GM12878 (cell line): ENCODE results near the gene LSM14B. TPM values are rescaled to one million over a fixed set of nuclear protein-coding genes. Genes with fewer than 3 reads are reported as not detected.
A peak's percentile ranks its signal among the peaks of the same experiment; 100 is the strongest.

Experiments used
- ATF7 ChIP-seq: fragments of 450-650 bp; IDR thresholded peaks from 2 replicates; pipeline ENCODE4 v1.6.1; 2016; ENCODE audit warnings: low read depth, mild to moderate bottlenecking
- CBFB ChIP-seq: IDR thresholded peaks from 2 replicates; pipeline ENCODE4 v1.6.1; 2016; ENCODE audit warnings: antibody characterized with exemption, low read depth
- EGR1 ChIP-seq, 2 experiments: IDR thresholded peaks; 1 replicate in 1 of 2; 2 replicates in 1 of 2; pipeline ENCODE4 v1.6.1; 2011 to 2012; ENCODE audit warnings: low read depth in 2 of 2, low read length in 2 of 2, borderline replicate concordance in 1 of 2, mild to moderate bottlenecking in 1 of 2, moderate library complexity in 1 of 2
- FOS ChIP-seq: IDR thresholded peaks from 3 replicates; pipeline ENCODE4 v1.6.1; 2011; ENCODE audit warnings: borderline replicate concordance; ENCODE audit not compliant: insufficient read length; ENCODE audit errors: extremely low read depth
- GABPA ChIP-seq: IDR thresholded peaks from 2 replicates; pipeline ENCODE4 v1.6.1; 2014; ENCODE audit warnings: antibody characterized with exemption, low read depth, mild to moderate bottlenecking, inconsistent platforms
- HCFC1 ChIP-seq: fragments of 150-350 bp; IDR thresholded peaks from 2 replicates; pipeline ENCODE4 v1.6.1; 2014; ENCODE audit warnings: low read length
- HDAC6 ChIP-seq: fragments of 200-600 bp; sonication (generic); IDR thresholded peaks from one replicate; pipeline ENCODE4 v1.8.0; 2017; ENCODE audit warnings: antibody characterized with exemption; ENCODE audit not compliant: unreplicated experiment
- IKZF2 ChIP-seq, 2 experiments: fragments of 450-650 bp; IDR thresholded peaks; 2 replicates each; pipeline ENCODE4 v1.6.1; 2017; ENCODE audit warnings: mild to moderate bottlenecking in 2 of 2, moderate library complexity in 2 of 2
- NFIC ChIP-seq: IDR thresholded peaks from 2 replicates; pipeline ENCODE4 v1.6.1; 2012; ENCODE audit warnings: low read depth, mild to moderate bottlenecking, inconsistent platforms, low read length, moderate library complexity
- NFYA ChIP-seq: IDR thresholded peaks from 2 replicates; pipeline ENCODE4 v1.6.1; 2011; ENCODE audit warnings: low read depth, mild to moderate bottlenecking, low read length, improper control_type of control experiment, borderline replicate concordance
- NR2C2 ChIP-seq: IDR thresholded peaks from 2 replicates; pipeline ENCODE4 v1.6.1; 2011; ENCODE audit warnings: borderline replicate concordance, low read depth; ENCODE audit not compliant: control insufficient read depth, insufficient read length
- NR2F1 ChIP-seq: fragments of 450-650 bp; conservative IDR thresholded peaks from 2 replicates; pipeline ENCODE4 v1.6.1; 2017; ENCODE audit warnings: mild to moderate bottlenecking
- NRF1 ChIP-seq: conservative IDR thresholded peaks from 2 replicates; pipeline ENCODE4 v1.6.1; 2011; ENCODE audit warnings: mild to moderate bottlenecking, low read depth, low read length, improper control_type of control experiment
- PAX5 ChIP-seq: IDR thresholded peaks from 2 replicates; pipeline ENCODE4 v1.6.1; 2011; ENCODE audit warnings: low read depth, low read length, borderline replicate concordance
- POLR2AphosphoS2 ChIP-seq: IDR thresholded peaks from 2 replicates; pipeline ENCODE4 v1.6.1; 2011; ENCODE audit warnings: low read depth, mild to moderate bottlenecking, low read length, improper control_type of control experiment, moderate library complexity
- RFX5 ChIP-seq: IDR thresholded peaks from 2 replicates; pipeline ENCODE4 v1.6.1; 2011; ENCODE audit warnings: low read depth, low read length, improper control_type of control experiment
- SMC3 ChIP-seq: IDR thresholded peaks from 2 replicates; pipeline ENCODE4 v1.6.1; 2011; ENCODE audit warnings: low read length, improper control_type of control experiment, borderline replicate concordance
- polyA plus RNA-seq, 11 experiments: library from polyadenylated mRNA; depleted of rRNA in 4 of 11; unstranded in 6 of 11; stranded (reverse) in 5 of 11; fragments of >200 nt; fragmentation: Nextera tagmentation in 4 of 11; fragmentation: Illumina TruSeq in 1 of 11; extraction: Ambion mirVana in 4 of 11; extraction: Trizol in 1 of 11; gene quantifications; 1 replicate in 1 of 11; 2 replicates in 10 of 11; pipeline versions ENCODE4 v1.2.1 to v1.2.3, GENCODE V29; 2011 to 2016; ENCODE audit warnings: inconsistent platforms in 2 of 11, missing spikeins in 2 of 11, low read depth in 1 of 11
- total RNA-seq, 4 experiments: library from RNA; depleted of rRNA in 3 of 4; stranded (reverse); fragments of >200 nt in 3 of 4; fragmentation: Illumina TruSeq in 1 of 4; extraction: Trizol in 1 of 4; gene quantifications; 2 replicates each; pipeline versions ENCODE4 v1.2.1 to v1.2.3, GENCODE V29; 2013 to 2021
- TF ChIP-seq, protein P1 (sequence below): IDR thresholded peaks from 2 replicates; pipeline ENCODE4 v1.6.1; 2012; ENCODE audit warnings: low read depth, low read length, improper control_type of control experiment
- TF ChIP-seq, protein P2 (sequence below): fragments of 450-650 bp; IDR thresholded peaks from 2 replicates; pipeline ENCODE4 v1.6.1; 2018; ENCODE audit warnings: mild to moderate bottlenecking, low read depth, moderate library complexity; ENCODE audit not compliant: partially characterized antibody
- TF ChIP-seq, protein P3 (sequence below): fragments of 450-650 bp; IDR thresholded peaks from 2 replicates; pipeline ENCODE4 v1.6.1; 2017; ENCODE audit warnings: low read depth, mild to moderate bottlenecking, moderate library complexity
- TF ChIP-seq, protein P4 (sequence below): IDR thresholded peaks from 2 replicates; pipeline ENCODE4 v1.6.1; 2012; ENCODE audit warnings: mild to moderate bottlenecking, low read depth, low read length

LSM14B gene
- total and polyA plus RNA-seq, 10 of the 15 experiments (the other 5 are each of a cell fraction or from before 2014, with no cell fraction given): 0.56 to 34.3 (median 15.6) TPM

DNA sequence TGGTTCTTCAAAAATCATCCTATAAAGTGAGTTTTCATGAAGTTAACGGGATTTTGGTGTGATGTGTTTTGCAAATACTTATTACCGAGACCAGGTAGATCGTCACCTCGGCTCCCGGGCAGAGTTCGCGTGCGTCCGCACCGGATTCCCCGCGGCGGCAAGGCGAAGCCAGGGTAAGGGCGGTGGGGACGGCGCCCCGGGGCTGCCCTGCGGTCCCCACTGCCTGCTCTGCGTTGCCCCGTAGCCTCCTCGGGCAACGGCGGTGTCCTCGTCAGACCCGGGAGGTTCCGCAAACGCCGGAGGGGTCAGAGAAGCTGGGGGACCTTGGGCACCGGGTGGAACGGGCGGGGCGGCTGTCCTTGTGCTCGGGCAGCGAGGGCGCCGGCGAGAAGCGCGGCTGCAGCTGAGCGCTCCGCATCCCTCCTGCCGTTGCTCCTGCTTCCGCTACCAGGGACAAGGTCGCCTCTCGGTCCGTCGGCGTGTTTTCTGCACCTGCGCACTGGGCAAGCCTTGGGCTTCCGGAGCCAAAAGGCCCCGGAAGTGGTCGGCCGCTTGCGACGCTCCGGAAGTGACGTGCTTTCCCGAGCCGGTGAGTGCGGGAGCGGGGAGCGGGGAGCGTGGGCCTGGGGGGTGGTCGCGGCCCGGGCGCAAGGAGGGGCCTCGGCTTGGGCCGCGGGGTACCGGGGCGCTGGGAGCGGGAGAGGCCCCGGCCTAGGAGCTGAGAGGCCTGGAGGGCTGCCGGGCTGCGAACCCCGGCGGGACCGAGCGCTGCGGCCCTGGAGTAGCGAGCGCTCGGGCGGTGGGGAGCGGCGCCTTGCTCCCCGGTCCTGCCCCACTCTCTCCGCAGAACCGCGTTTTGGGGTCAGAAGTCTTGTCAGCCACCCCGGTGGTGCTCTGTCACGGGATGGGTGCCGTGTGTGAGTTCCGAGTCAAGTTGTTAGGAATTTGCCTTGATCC is 60.5 kb downstream of the LSM14B start, which contains the start of gene MTG2 (continued):
- TF ChIP-seq, protein P1, sequence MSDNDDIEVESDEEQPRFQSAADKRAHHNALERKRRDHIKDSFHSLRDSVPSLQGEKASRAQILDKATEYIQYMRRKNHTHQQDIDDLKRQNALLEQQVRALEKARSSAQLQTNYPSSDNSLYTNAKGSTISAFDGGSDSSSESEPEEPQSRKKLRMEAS: peak; percentile 80; the same call in 1 of the 2 replicates
- no peak for TF ChIP-seq RFX5
- TF ChIP-seq FOS: no peak
- peak; percentile 67 for TF ChIP-seq HDAC6
- TF ChIP-seq SMC3: no peak
- TF ChIP-seq, protein P2, sequence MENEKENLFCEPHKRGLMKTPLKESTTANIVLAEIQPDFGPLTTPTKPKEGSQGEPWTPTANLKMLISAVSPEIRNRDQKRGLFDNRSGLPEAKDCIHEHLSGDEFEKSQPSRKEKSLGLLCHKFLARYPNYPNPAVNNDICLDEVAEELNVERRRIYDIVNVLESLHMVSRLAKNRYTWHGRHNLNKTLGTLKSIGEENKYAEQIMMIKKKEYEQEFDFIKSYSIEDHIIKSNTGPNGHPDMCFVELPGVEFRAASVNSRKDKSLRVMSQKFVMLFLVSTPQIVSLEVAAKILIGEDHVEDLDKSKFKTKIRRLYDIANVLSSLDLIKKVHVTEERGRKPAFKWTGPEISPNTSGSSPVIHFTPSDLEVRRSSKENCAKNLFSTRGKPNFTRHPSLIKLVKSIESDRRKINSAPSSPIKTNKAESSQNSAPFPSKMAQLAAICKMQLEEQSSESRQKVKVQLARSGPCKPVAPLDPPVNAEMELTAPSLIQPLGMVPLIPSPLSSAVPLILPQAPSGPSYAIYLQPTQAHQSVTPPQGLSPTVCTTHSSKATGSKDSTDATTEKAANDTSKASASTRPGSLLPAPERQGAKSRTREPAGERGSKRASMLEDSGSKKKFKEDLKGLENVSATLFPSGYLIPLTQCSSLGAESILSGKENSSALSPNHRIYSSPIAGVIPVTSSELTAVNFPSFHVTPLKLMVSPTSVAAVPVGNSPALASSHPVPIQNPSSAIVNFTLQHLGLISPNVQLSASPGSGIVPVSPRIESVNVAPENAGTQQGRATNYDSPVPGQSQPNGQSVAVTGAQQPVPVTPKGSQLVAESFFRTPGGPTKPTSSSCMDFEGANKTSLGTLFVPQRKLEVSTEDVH: peak; percentile 51
- TF ChIP-seq POLR2AphosphoS2: peak; percentile 97
- TF ChIP-seq HCFC1: peak; percentile 71
- TF ChIP-seq PAX5: no peak
- no peak for TF ChIP-seq NFYA
- no peak for TF ChIP-seq NFIC
- TF ChIP-seq NR2C2: no peak
- TF ChIP-seq IKZF2 (IDR thresholded peaks at IDR 0.05): peak; percentile 37; a peak in 2 of 4 replicates
- peak; percentile 94 for TF ChIP-seq GABPA
- peak; percentile 61 for TF ChIP-seq NRF1
- TF ChIP-seq, protein P3, sequence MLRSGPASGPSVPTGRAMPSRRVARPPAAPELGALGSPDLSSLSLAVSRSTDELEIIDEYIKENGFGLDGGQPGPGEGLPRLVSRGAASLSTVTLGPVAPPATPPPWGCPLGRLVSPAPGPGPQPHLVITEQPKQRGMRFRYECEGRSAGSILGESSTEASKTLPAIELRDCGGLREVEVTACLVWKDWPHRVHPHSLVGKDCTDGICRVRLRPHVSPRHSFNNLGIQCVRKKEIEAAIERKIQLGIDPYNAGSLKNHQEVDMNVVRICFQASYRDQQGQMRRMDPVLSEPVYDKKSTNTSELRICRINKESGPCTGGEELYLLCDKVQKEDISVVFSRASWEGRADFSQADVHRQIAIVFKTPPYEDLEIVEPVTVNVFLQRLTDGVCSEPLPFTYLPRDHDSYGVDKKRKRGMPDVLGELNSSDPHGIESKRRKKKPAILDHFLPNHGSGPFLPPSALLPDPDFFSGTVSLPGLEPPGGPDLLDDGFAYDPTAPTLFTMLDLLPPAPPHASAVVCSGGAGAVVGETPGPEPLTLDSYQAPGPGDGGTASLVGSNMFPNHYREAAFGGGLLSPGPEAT: 0 out of 2 replicates have a peak, but pooled peaks have one; percentile 50
- TF ChIP-seq NR2F1: peak; percentile 78
- no peak for TF ChIP-seq ATF7
- TF ChIP-seq EGR1 (IDR thresholded peaks at IDR 0.05; ENCODE audit: borderline replicate concordance in 1 of 2, low read depth in 2 of 2, low read length in 2 of 2): peak in 1 of 2 experiments; percentile 10; a peak in 1 of 3 replicates
- 0 out of 2 replicates have a peak, but pooled peaks have one; percentile 48 for TF ChIP-seq CBFB
- TF ChIP-seq, protein P4, sequence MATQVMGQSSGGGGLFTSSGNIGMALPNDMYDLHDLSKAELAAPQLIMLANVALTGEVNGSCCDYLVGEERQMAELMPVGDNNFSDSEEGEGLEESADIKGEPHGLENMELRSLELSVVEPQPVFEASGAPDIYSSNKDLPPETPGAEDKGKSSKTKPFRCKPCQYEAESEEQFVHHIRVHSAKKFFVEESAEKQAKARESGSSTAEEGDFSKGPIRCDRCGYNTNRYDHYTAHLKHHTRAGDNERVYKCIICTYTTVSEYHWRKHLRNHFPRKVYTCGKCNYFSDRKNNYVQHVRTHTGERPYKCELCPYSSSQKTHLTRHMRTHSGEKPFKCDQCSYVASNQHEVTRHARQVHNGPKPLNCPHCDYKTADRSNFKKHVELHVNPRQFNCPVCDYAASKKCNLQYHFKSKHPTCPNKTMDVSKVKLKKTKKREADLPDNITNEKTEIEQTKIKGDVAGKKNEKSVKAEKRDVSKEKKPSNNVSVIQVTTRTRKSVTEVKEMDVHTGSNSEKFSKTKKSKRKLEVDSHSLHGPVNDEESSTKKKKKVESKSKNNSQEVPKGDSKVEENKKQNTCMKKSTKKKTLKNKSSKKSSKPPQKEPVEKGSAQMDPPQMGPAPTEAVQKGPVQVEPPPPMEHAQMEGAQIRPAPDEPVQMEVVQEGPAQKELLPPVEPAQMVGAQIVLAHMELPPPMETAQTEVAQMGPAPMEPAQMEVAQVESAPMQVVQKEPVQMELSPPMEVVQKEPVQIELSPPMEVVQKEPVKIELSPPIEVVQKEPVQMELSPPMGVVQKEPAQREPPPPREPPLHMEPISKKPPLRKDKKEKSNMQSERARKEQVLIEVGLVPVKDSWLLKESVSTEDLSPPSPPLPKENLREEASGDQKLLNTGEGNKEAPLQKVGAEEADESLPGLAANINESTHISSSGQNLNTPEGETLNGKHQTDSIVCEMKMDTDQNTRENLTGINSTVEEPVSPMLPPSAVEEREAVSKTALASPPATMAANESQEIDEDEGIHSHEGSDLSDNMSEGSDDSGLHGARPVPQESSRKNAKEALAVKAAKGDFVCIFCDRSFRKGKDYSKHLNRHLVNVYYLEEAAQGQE: no peak
